Adrenal gland (tissue), 12 donors: Measurements from ENCODE around the gene RPA3. TPM values are rescaled to one million over a fixed set of nuclear protein-coding genes. Genes with fewer than 3 reads are reported as not detected.

Experiments used
- DNase-seq, 7 donors: peaks; one replicate each; pipeline ENCODE4 v3.0.0-alpha.2; 2019 to 2020
- H3K27ac ChIP-seq, 5 donors: fragments of 200-600 bp; sonication (generic) in 4 of 5; 1 replicate in 3 of 5; 2 replicates in 2 of 5; pipeline versions ENCODE4 v1.5.1 to v1.8.0; 2016 to 2020; ENCODE audit warnings: mild to moderate bottlenecking in 1 of 5
- H3K27me3 ChIP-seq: fragments of 200-600 bp; 2 replicates; pipeline ENCODE4 v1.8.0; 2021
- H3K36me3 ChIP-seq, 2 donors: fragments of 200-600 bp; replicated peaks in 1 of 2; 1 replicate in 1 of 2; 2 replicates in 1 of 2; pipeline versions ENCODE4 v1.5.1 to v1.8.0; 2018 to 2022
- H3K4me1 ChIP-seq, 2 donors: fragments of 200-600 bp; replicated peaks in 1 of 2; 1 replicate in 1 of 2; 2 replicates in 1 of 2; pipeline versions ENCODE4 v1.5.1 to v1.8.0; 2018 to 2021
- H3K4me3 ChIP-seq, 4 donors: fragments of 200-600 bp; sonication (generic) in 3 of 4; one replicate each; pipeline ENCODE4 v1.5.1; 2016 to 2018
- H3K9me3 ChIP-seq, 3 donors: fragments of 200-600 bp; sonication (generic) in 1 of 3; replicated peaks in 1 of 3; 1 replicate in 2 of 3; 2 replicates in 1 of 3; pipeline versions ENCODE4 v1.5.1 to v1.8.0; 2016 to 2021
- CTCF ChIP-seq, 6 experiments: fragments of 450-650 bp in 4 of 6; fragments of 200-600 bp in 2 of 6; sonication (generic) in 1 of 6; IDR thresholded peaks; 1 replicate in 5 of 6; 2 replicates in 1 of 6; pipeline versions ENCODE4 v1.5.1 to v1.8.0; 2016 to 2021; ENCODE audit warnings: antibody characterized with exemption in 6 of 6, mild to moderate bottlenecking in 2 of 6, moderate library complexity in 1 of 6
- POLR2A ChIP-seq, 2 donors: fragments of 450-650 bp; IDR thresholded peaks; one replicate each; pipeline ENCODE4 v1.6.1; 2017; ENCODE audit warnings: antibody characterized with exemption in 2 of 2, mild to moderate bottlenecking in 2 of 2, moderate library complexity in 1 of 2
- WGBS, 4 donors: extraction: QIAGEN DNeasy Blood & Tissue Kit in 2 of 4; methylation state at CpG; one replicate each; pipeline versions ENCODE4 v1.1.5 to v1.1.7; 2013 to 2017; 5-methylcytosine and 5-hydroxymethylcytosine counted together
- intact Hi-C, 2 donors: fragments of 100-400 bp; cut with DNase I; formaldehyde crosslinking; loops; one replicate each; pipeline versions ENCODE4 v1.14.1 to v1.15.0; 2022 to 2023
- polyA plus RNA-seq, 3 donors: library from polyadenylated mRNA; stranded (reverse); fragments of 200-250 nt in 2 of 3; fragments of 350-450 nt in 1 of 3; fragmentation: Illumina TruSeq in 1 of 3; extraction: RNeasy Lipid Tissue Mini Kit (QIAGEN cat#74804) in 1 of 3; gene quantifications; one replicate each; pipeline ENCODE4 v1.2.3, GENCODE V29; 2013 to 2014
- total RNA-seq, 9 donors: library from RNA; depleted of rRNA in 4 of 9; stranded (reverse); fragments of >200 nt in 4 of 9; fragments of 120-200 nt in 1 of 9; fragmentation: NEBNext Ultra II Directional in 1 of 9; extraction: Animal tissue kit (Norgen Biotek cat#: 25700) in 1 of 9; gene quantifications; one replicate each; pipeline versions ENCODE4 v1.1.0 to v1.2.4, GENCODE V29; 2013 to 2023
- donor health status: healthy with polysubstance abuse.
- donor health status: Bipolar disorder and iron deficiency.
- donor health status: DM: yes; HTN: yes; CAD: no.
- donor health status: DM: no; HTN: no; CAD: no.
- donor health status: DM: no; HTN: no; CAD: no.
- donor health status: DM: yes; HTN: yes; CAD: no.

Gene RPA3
- total and polyA plus RNA-seq, 12 donors: 15.3 to 52.5 (median 31.1) TPM

- TF ChIP-seq POLR2A (IDR thresholded peaks at IDR 0.05) (no peak), CTCF (IDR thresholded peaks at IDR 0.05) (no peak)
Observed at GRCh38 chr7:7693881-7694280, 24.5 kb downstream of the RPA3 start.

GRCh38 chr7:7688956-7689355, 29.5 kb downstream of the RPA3 start:
- Histone ChIP-seq H3K9me3 (no peaks in the 10 kb centered on the region), H3K4me3 (no peak overlapping the region), H3K27ac (peak overlapping the region in 1 of 5 donors; percentile 2), H3K27me3 (no peaks in the 10 kb centered on the region), H3K36me3 (no peaks in the 10 kb centered on the region), H3K4me1 (peaks cover 0 to 19% of the 10 kb centered on the region in 2 donors)
- intact Hi-C loops: no loop called here
- TF ChIP-seq POLR2A (IDR thresholded peaks at IDR 0.05) (no peak), CTCF (IDR thresholded peaks at IDR 0.05) (no peak)
- WGBS, 4 donors: 79 to 86% (median 82%) methylated on average over 4 of the region's 4 CpGs
- DNase-seq: no peak

More at GRCh38 chr7:7693881-7694280, 24.5 kb downstream of the RPA3 start:
- Histone ChIP-seq H3K4me1 (peaks cover 21 to 36% of the 10 kb centered on the region in 2 donors), H3K36me3 (no peaks in the 10 kb centered on the region), H3K27me3 (no peaks in the 10 kb centered on the region), H3K9me3 (no peaks in the 10 kb centered on the region), H3K4me3 (no peak overlapping the region), H3K27ac (no peak overlapping the region)
- intact Hi-C loops: no loop called here
- no peak for DNase-seq

GRCh38 chr7:7688310-7688709, 30.1 kb downstream of the RPA3 start:
- H3K4me3 ChIP-seq: peak overlapping the region in 1 of 4 donors; percentile 20

GRCh38 chr7:7687800-7688199, 30.6 kb downstream of the RPA3 start:
- Histone ChIP-seq H3K36me3 (no peaks in the 10 kb centered on the region), H3K4me1 (peaks cover 0 to 26% of the 10 kb centered on the region in 2 donors), H3K4me3 (peak overlapping the region in 1 of 4 donors; percentile 20), H3K9me3 (no peaks in the 10 kb centered on the region), H3K27ac (peak overlapping the region; percentile 6 to 53 (median 34)), H3K27me3 (no peaks in the 10 kb centered on the region)
- DNase-seq: no peak
- intact Hi-C loops: no loop called here
- TF ChIP-seq CTCF (IDR thresholded peaks at IDR 0.05): no peak
- no peak for TF ChIP-seq POLR2A (IDR thresholded peaks at IDR 0.05)
- WGBS, 4 donors: 0 to 12% (median 7%) methylated on average over 1 of the region's 1 CpG

More at GRCh38 chr7:7688310-7688709, 30.1 kb downstream of the RPA3 start:
- Histone ChIP-seq H3K27ac (peak overlapping the region; percentile 6 to 53 (median 34)), H3K4me1 (peaks cover 0 to 21% of the 10 kb centered on the region in 2 donors), H3K27me3 (no peaks in the 10 kb centered on the region), H3K9me3 (no peaks in the 10 kb centered on the region), H3K36me3 (no peaks in the 10 kb centered on the region)
- intact Hi-C loops: no loop called here
- TF ChIP-seq CTCF (IDR thresholded peaks at IDR 0.05): no peak
- TF ChIP-seq POLR2A (IDR thresholded peaks at IDR 0.05): no peak
- DNase-seq: no peak
- WGBS, 4 donors: 37 to 58% (median 56%) methylated on average over 6 of the region's 6 CpGs
